ENCODE data around the gene RUNDC3A. TPM values are rescaled to one million over a fixed set of nuclear protein-coding genes. Genes with fewer than 3 reads are reported as not detected.

The RUNDC3A gene
- total RNA-seq, 1 experiment from 2014 or later, result 0.29 TPM

- no peak overlapping the region for H3K27ac ChIP-seq (ENCODE audit: low read length)
- no peaks in the 10 kb centered on the region for H4K20me1 ChIP-seq (ENCODE audit: low read length)
- POLR2A ChIA-PET (ENCODE audit: unreplicated experiment), result no interaction called here
- no peak overlapping the region for H3K4me3 ChIP-seq (ENCODE audit: low read length)
- no peak for TF ChIP-seq EZH2 (IDR thresholded peaks at IDR 0.05; ENCODE audit: low read length, unreplicated experiment)
- H3K9me2 ChIP-seq (replicated peaks; ENCODE audit: low read length), result no peaks in the 10 kb centered on the region
- no peaks in the 10 kb centered on the region for H3K27me3 ChIP-seq (ENCODE audit: low read length)
- BruUV-seq (replicated peaks), result no TSS peak
- ATAC-seq (0 out of 2 replicates have a peak, but pooled peaks have one; percentile 16), DNase-seq (no peak)
- H3K36me3 ChIP-seq (ENCODE audit: low read depth, low read length), result no peaks in the 10 kb centered on the region
- H3K9ac ChIP-seq (ENCODE audit: low read length), result no peak overlapping the region
- no peak overlapping the region for H3K4me2 ChIP-seq (ENCODE audit: low read length)
- no peaks in the 10 kb centered on the region for H3F3A ChIP-seq (ENCODE audit: low read length, unreplicated experiment)
- H2AFZ ChIP-seq (ENCODE audit: low read length), result no peak overlapping the region
- intact Hi-C loops (cut with micrococcal nuclease), result no loop called here
- no peaks in the 10 kb centered on the region for H3K9me3 ChIP-seq (ENCODE audit: low read length)
- H3K4me1 ChIP-seq (ENCODE audit: insufficient read depth, low read length), result no peaks in the 10 kb centered on the region
- CTCF ChIA-PET, result no interaction called here
- no peaks in the 10 kb centered on the region for H3K79me2 ChIP-seq (ENCODE audit: low read length)
Observed at GRCh38 chr17:44269535-44270240, 38.7 kb upstream of the RUNDC3A start.

- H3K27ac ChIP-seq (ENCODE audit: low read length), result no peak overlapping the region
- H3K4me1 ChIP-seq (ENCODE audit: insufficient read depth, low read length), result no peaks in the 10 kb centered on the region
- CTCF ChIA-PET, result no interaction called here
- H3K9ac ChIP-seq (ENCODE audit: low read length), result no peak overlapping the region
- no TSS peak for BruUV-seq (replicated peaks)
- no peak for DNase-seq
- ATAC-seq, result no peak
- H3K9me3 ChIP-seq (ENCODE audit: low read length), result no peaks in the 10 kb centered on the region
- no peak overlapping the region for H2AFZ ChIP-seq (ENCODE audit: low read length)
- POLR2A ChIA-PET (ENCODE audit: unreplicated experiment), result no interaction called here
- H3K27me3 ChIP-seq (ENCODE audit: low read length), result no peaks in the 10 kb centered on the region
- H3K79me2 ChIP-seq (ENCODE audit: low read length), result no peaks in the 10 kb centered on the region
- intact Hi-C loops (cut with micrococcal nuclease), result no loop called here
- H3F3A ChIP-seq (ENCODE audit: low read length, unreplicated experiment), result no peaks in the 10 kb centered on the region
- no peaks in the 10 kb centered on the region for H3K9me2 ChIP-seq (replicated peaks; ENCODE audit: low read length)
- no peak overlapping the region for H3K4me2 ChIP-seq (ENCODE audit: low read length)
- no peaks in the 10 kb centered on the region for H4K20me1 ChIP-seq (ENCODE audit: low read length)
- no peaks in the 10 kb centered on the region for H3K36me3 ChIP-seq (ENCODE audit: low read depth, low read length)
- TF ChIP-seq EZH2 (IDR thresholded peaks at IDR 0.05; ENCODE audit: low read length, unreplicated experiment) (no peak), CTCF (conservative IDR thresholded peaks at IDR 0.05; ENCODE audit: low read depth, low read length) (no peak), EZH2phosphoT487 (IDR thresholded peaks at IDR 0.05; ENCODE audit: borderline replicate concordance, low read length) (no peak)
- no peak overlapping the region for H3K4me3 ChIP-seq (ENCODE audit: low read length)
Observed at GRCh38 chr17:44272321-44272951, 36.0 kb upstream of the RUNDC3A start.

GRCh38 chr17:44272954-44273353, 35.4 kb upstream of the RUNDC3A start:
- ATAC-seq (no peak), DNase-seq (no peak)
- Histone ChIP-seq H3K4me1 (ENCODE audit: insufficient read depth, low read length) (no peaks in the 10 kb centered on the region), H3K4me3 (ENCODE audit: low read length) (no peak overlapping the region), H3K9ac (ENCODE audit: low read length) (no peak overlapping the region), H3K9me2 (replicated peaks; ENCODE audit: low read length) (no peaks in the 10 kb centered on the region), H3K36me3 (ENCODE audit: low read depth, low read length) (no peaks in the 10 kb centered on the region), H2AFZ (ENCODE audit: low read length) (no peak overlapping the region), H3K79me2 (ENCODE audit: low read length) (no peaks in the 10 kb centered on the region), H3K9me3 (ENCODE audit: low read length) (no peaks in the 10 kb centered on the region), H4K20me1 (ENCODE audit: low read length) (no peaks in the 10 kb centered on the region), H3K4me2 (ENCODE audit: low read length) (no peak overlapping the region), H3F3A (ENCODE audit: low read length, unreplicated experiment) (no peaks in the 10 kb centered on the region), H3K27ac (ENCODE audit: low read length) (no peak overlapping the region), H3K27me3 (ENCODE audit: low read length) (no peaks in the 10 kb centered on the region)
- TF ChIP-seq EZH2phosphoT487 (IDR thresholded peaks at IDR 0.05; ENCODE audit: borderline replicate concordance, low read length) (no peak), CTCF (conservative IDR thresholded peaks at IDR 0.05; ENCODE audit: low read depth, low read length) (no peak), EZH2 (IDR thresholded peaks at IDR 0.05; ENCODE audit: low read length, unreplicated experiment) (no peak)
- intact Hi-C loops (cut with micrococcal nuclease), result no loop called here
- ChIA-PET CTCF (no interaction called here), POLR2A (ENCODE audit: unreplicated experiment) (no interaction called here)
- no TSS peak for BruUV-seq (replicated peaks)

Data from PC-3 (cell line).